ENCODE measurements around the gene DSCAM. TPM values are rescaled to one million over a fixed set of nuclear protein-coding genes. Genes with fewer than 3 reads are reported as not detected.

The DSCAM gene
- total RNA-seq, 1 donor = not detected

GRCh38 chr21:40070871-40071270 lies 776.1 kb downstream of the DSCAM start:
- H3K4me3 ChIP-seq (ENCODE audit: low read depth, low read length) = no peak overlapping the region
- TF ChIP-seq CTCF (IDR thresholded peaks at IDR 0.05; ENCODE audit: insufficient read depth, low read depth, low read length) = no peak
- DNase-seq (ENCODE audit: low read depth) = no peak

- no peak for TF ChIP-seq CTCF (IDR thresholded peaks at IDR 0.05; ENCODE audit: insufficient read depth, low read depth, low read length)
- no peak overlapping the region for H3K4me3 ChIP-seq (ENCODE audit: low read depth, low read length)
- DNase-seq (ENCODE audit: low read depth) = no peak
Measured at GRCh38 chr21:40067751-40068150, 779.2 kb downstream of the DSCAM start.

GRCh38 chr21:40066221-40066620 lies 780.7 kb downstream of the DSCAM start:
- no peak for DNase-seq (ENCODE audit: low read depth)
- TF ChIP-seq CTCF (IDR thresholded peaks at IDR 0.05; ENCODE audit: insufficient read depth, low read depth, low read length) = no peak
- no peak overlapping the region for H3K4me3 ChIP-seq (ENCODE audit: low read depth, low read length)

GRCh38 chr21:40060083-40060677 lies 786.8 kb downstream of the DSCAM start:
- no peak for TF ChIP-seq CTCF (IDR thresholded peaks at IDR 0.05; ENCODE audit: insufficient read depth, low read depth, low read length)
- no peak for DNase-seq (ENCODE audit: low read depth)
- no peak overlapping the region for H3K4me3 ChIP-seq (ENCODE audit: low read depth, low read length)

- no peak for DNase-seq (ENCODE audit: low read depth)
- H3K4me3 ChIP-seq (ENCODE audit: low read depth, low read length) = no peak overlapping the region
- no peak for TF ChIP-seq CTCF (IDR thresholded peaks at IDR 0.05; ENCODE audit: insufficient read depth, low read depth, low read length)
Measured at GRCh38 chr21:40057331-40057730, 789.6 kb downstream of the DSCAM start.

GRCh38 chr21:40056031-40056430 lies 790.9 kb downstream of the DSCAM start:
- H3K4me3 ChIP-seq (ENCODE audit: low read depth, low read length) = no peak overlapping the region
- TF ChIP-seq CTCF (IDR thresholded peaks at IDR 0.05; ENCODE audit: insufficient read depth, low read depth, low read length) = no peak
- no peak for DNase-seq (ENCODE audit: low read depth)

- no peak overlapping the region for H3K4me3 ChIP-seq (ENCODE audit: low read depth, low read length)
- TF ChIP-seq CTCF (IDR thresholded peaks at IDR 0.05; ENCODE audit: insufficient read depth, low read depth, low read length) = no peak
- no peak for DNase-seq (ENCODE audit: low read depth)
Measured at GRCh38 chr21:40054403-40054802, 792.6 kb downstream of the DSCAM start.
